Activated T-cell treated with anti-CD3 and anti-CD28 coated beads, Interleukin-2, amount 50 U/mL, for 24 hours (primary cell): ENCODE data around the gene TACC3.
A peak's percentile ranks its signal among the peaks of the same experiment; 100 is the strongest.

Source experiments
- DNase-seq: peaks from one replicate; pipeline ENCODE4 v3.0.0-alpha.2; 2020
- H3K27ac Mint-ChIP-seq: 2 replicates; pipeline ENCODE4 v1.8.0; 2020; ENCODE audit warnings: mild to moderate bottlenecking, mixed read lengths
- H3K27me3 Mint-ChIP-seq: 2 replicates; pipeline ENCODE4 v1.8.0; 2020; ENCODE audit warnings: mixed read lengths
- H3K36me3 Mint-ChIP-seq: 2 replicates; pipeline ENCODE4 v1.8.0; 2020; ENCODE audit warnings: low read depth, mixed read lengths
- H3K4me1 Mint-ChIP-seq: 2 replicates; pipeline ENCODE4 v1.8.0; 2020; ENCODE audit warnings: low read depth, mixed read lengths
- H3K4me3 Mint-ChIP-seq: 2 replicates; pipeline ENCODE4 v1.8.0; 2020; ENCODE audit warnings: mild to moderate bottlenecking, moderate library complexity, mixed read lengths
- H3K9me3 Mint-ChIP-seq: 2 replicates; pipeline ENCODE4 v1.8.0; 2020; ENCODE audit warnings: mixed read lengths

TACC3 gene

GRCh38 chr4:1784789-1785591, 63.7 kb downstream of the TACC3 start:
- no peak for DNase-seq
- H3K9me3 Mint-ChIP-seq = no peaks in the 10 kb centered on the region

GRCh38 chr4:1785592-1785991, 64.3 kb downstream of the TACC3 start:
- H3K27me3 Mint-ChIP-seq = no peaks in the 10 kb centered on the region
- H3K36me3 Mint-ChIP-seq = no peaks in the 10 kb centered on the region
- no peaks in the 10 kb centered on the region for H3K9me3 Mint-ChIP-seq
- no peak for DNase-seq
- no peaks in the 10 kb centered on the region for H3K4me1 Mint-ChIP-seq
- no peak overlapping the region for H3K4me3 Mint-ChIP-seq
- no peak overlapping the region for H3K27ac Mint-ChIP-seq

More at GRCh38 chr4:1784789-1785591, 63.7 kb downstream of the TACC3 start:
- Mint-ChIP-seq H3K4me1 (no peaks in the 10 kb centered on the region), H3K36me3 (no peaks in the 10 kb centered on the region), H3K27me3 (no peaks in the 10 kb centered on the region), H3K27ac (no peak overlapping the region), H3K4me3 (no peak overlapping the region)

GRCh38 chr4:1786544-1787362, 65.4 kb downstream of the TACC3 start:
- H3K36me3 Mint-ChIP-seq = no peaks in the 10 kb centered on the region
- H3K4me3 Mint-ChIP-seq = no peak overlapping the region

GRCh38 chr4:1787411-1788077, 66.2 kb downstream of the TACC3 start:
- H3K27me3 Mint-ChIP-seq = no peaks in the 10 kb centered on the region
- H3K4me3 Mint-ChIP-seq = no peak overlapping the region
- no peaks in the 10 kb centered on the region for H3K9me3 Mint-ChIP-seq
- no peaks in the 10 kb centered on the region for H3K36me3 Mint-ChIP-seq
- H3K4me1 Mint-ChIP-seq = no peaks in the 10 kb centered on the region
- H3K27ac Mint-ChIP-seq = no peak overlapping the region
- no peak for DNase-seq

More at GRCh38 chr4:1786544-1787362, 65.4 kb downstream of the TACC3 start:
- Mint-ChIP-seq H3K27me3 (no peaks in the 10 kb centered on the region), H3K27ac (no peak overlapping the region), H3K4me1 (no peaks in the 10 kb centered on the region), H3K9me3 (no peaks in the 10 kb centered on the region)
- no peak for DNase-seq

- Mint-ChIP-seq H3K27me3 (no peaks in the 10 kb centered on the region), H3K9me3 (no peaks in the 10 kb centered on the region), H3K4me3 (no peak overlapping the region), H3K36me3 (no peaks in the 10 kb centered on the region), H3K4me1 (no peaks in the 10 kb centered on the region), H3K27ac (no peak overlapping the region)
- DNase-seq = no peak
Observed at GRCh38 chr4:1788254-1788973, 67.1 kb downstream of the TACC3 start.

DNA sequence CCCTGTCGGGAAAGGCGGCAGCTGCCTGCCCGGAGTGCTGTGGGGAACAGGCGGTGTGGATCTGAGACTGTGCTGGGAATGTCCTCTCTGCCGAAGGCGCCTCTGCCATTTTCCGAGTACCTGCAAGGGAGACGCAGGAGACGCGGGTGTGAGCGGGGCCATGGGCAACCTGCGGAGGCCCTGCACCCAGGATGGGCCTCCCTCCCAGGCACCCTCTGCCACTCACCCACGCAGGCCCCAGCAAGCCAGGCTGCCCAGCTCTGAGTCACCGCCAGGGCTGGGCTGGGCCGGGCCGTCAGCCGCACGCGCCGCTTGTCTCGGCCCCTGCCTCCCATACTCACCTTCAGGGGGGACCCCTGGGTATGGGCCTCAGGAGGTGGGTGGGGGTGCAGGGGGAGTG, 68.2 kb downstream of the TACC3 start:
- no peak for DNase-seq
- H3K36me3 Mint-ChIP-seq = no peaks in the 10 kb centered on the region
- H3K9me3 Mint-ChIP-seq = no peaks in the 10 kb centered on the region
- no peak overlapping the region for H3K4me3 Mint-ChIP-seq
- H3K27me3 Mint-ChIP-seq = peaks cover 2% of the 10 kb centered on the region
- no peaks in the 10 kb centered on the region for H3K4me1 Mint-ChIP-seq
- no peak overlapping the region for H3K27ac Mint-ChIP-seq

DNA sequence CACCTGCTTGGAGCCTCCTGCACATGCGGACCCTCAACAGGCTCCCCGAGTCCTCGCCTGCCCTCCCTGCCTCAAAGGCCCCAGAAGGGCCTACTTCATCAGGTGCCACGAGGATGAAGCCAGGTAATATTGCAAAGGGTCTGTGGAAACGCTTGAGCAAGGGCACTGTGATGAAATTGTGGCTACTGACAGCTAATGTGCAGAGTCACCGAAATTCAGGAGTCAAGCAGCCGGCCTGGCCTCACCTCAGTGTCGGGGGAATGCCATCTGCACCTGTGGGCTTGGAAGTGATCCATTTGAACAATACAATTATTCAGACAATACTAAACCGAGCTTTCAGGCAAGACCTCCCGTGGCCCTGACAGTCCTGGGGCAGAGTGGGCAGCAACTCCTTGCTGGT, 68.7 kb downstream of the TACC3 start:
- peaks cover 2% of the 10 kb centered on the region for H3K27me3 Mint-ChIP-seq
- no peak overlapping the region for H3K27ac Mint-ChIP-seq
- H3K9me3 Mint-ChIP-seq = no peaks in the 10 kb centered on the region
- H3K4me1 Mint-ChIP-seq = no peaks in the 10 kb centered on the region
- DNase-seq = no peak
- no peak overlapping the region for H3K4me3 Mint-ChIP-seq
- no peaks in the 10 kb centered on the region for H3K36me3 Mint-ChIP-seq

DNA sequence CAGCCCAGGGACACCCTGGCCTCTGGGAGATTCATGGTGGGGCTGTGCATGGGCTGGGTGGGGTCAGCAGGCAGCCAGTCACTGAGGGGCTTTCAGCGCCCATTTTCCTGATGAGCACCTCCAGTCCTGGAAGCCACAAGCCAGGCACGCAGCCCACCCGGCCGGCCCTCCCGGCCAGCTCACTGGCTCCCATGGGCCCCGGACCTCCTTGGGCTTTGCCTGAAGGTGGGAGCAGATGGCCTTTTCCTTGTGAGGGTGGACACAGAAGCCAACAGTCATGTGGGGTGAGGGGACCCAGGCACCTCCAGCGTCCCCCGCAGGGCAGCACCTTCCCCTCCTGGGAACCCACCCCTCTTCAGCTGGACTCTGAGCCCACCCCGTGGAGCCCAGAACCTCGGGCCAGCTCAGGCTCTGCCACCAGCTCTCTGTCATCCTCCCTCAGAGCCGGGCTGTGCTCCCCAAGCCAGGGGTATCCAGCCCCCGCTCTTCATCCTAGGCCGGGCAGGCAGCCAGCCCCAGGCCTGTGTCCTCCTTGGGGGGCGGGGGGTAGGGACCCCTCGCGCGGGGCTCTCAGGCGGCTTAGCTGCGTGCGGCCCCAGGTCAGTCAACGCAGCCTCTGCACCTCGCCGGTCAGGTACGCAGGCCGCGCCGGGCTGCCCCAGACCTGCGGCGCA, 71.0 kb downstream of the TACC3 start:
- H3K36me3 Mint-ChIP-seq = no peaks in the 10 kb centered on the region
- H3K27me3 Mint-ChIP-seq = peaks cover 18% of the 10 kb centered on the region
- H3K9me3 Mint-ChIP-seq = no peaks in the 10 kb centered on the region
- no peaks in the 10 kb centered on the region for H3K4me1 Mint-ChIP-seq
- no peak for DNase-seq
- no peak overlapping the region for H3K4me3 Mint-ChIP-seq
- H3K27ac Mint-ChIP-seq = no peak overlapping the region

DNA sequence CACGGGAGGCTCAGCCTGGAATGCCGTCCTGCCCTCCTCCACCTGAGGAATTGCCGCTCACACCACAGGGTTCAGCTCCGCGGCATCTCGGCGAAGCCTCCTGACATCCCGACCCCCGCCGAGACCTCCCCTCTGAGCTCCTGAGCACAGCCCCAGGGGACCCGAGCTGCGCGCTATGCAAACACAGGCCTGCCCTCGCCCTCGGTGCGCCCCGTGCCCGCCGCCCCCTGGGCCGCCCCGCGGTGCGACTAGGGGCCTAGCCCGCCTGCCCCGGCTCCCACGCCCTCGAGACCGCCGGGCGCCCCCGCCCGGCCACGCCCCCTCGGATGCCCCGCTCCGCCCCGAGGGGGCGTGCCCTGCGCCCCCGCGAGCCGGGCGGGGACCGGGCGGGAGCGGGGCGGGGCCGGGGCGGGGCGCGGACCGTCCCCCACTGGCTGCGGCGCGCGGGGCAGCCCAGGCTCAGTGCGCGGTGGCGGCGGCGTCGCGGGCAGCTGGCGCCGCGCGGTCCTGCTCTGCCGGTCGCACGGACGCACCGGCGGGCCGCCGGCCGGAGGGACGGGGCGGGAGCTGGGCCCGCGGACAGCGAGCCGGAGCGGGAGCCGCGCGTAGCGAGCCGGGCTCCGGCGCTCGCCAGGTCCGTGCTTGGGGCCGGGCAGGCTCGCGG, 71.6 kb downstream of the TACC3 start, which contains the start of gene FGFR3:
Gene FGFR3, plus strand, starts transcription at position 462 of the 664 bp plus-strand sequence. CDS start 642 bp downstream, outside the sequence.
- Mint-ChIP-seq H3K36me3 (no peaks in the 10 kb centered on the region), H3K27me3 (peaks cover 18% of the 10 kb centered on the region), H3K9me3 (no peaks in the 10 kb centered on the region), H3K4me1 (no peaks in the 10 kb centered on the region), H3K4me3 (no peak within 1 kb of the TSS), H3K27ac (no peak within 1 kb of the TSS)
- DNase-seq = peak; percentile 69

DNA sequence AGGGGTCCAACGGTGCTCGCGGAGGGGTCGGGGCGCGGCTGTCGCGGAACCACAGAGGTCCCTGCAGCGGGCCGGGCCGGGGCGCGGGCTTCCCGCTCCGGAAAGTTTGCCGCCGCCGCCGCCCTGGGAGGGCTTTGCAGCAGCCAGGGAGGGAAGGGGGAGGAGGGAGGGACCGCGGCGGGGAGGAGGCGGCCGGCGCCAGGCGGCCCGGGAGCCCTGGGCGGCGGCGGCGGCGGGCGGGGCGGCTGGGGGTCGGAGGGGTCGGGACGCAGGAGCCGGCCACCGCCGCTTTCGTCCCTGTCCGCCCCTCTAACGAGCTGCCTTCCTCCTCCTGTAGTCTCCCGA, 72.1 kb downstream of the TACC3 start:
- Mint-ChIP-seq H3K27me3 (peaks cover 19% of the 10 kb centered on the region), H3K27ac (no peak overlapping the region), H3K4me1 (no peaks in the 10 kb centered on the region), H3K9me3 (no peaks in the 10 kb centered on the region), H3K4me3 (no peak overlapping the region), H3K36me3 (no peaks in the 10 kb centered on the region)
- DNase-seq = no peak

- DNase-seq = peak; percentile 47
- no peaks in the 10 kb centered on the region for H3K9me3 Mint-ChIP-seq
- H3K27me3 Mint-ChIP-seq = peaks cover 25% of the 10 kb centered on the region
- no peaks in the 10 kb centered on the region for H3K36me3 Mint-ChIP-seq
- no peaks in the 10 kb centered on the region for H3K4me1 Mint-ChIP-seq
- H3K27ac Mint-ChIP-seq = no peak overlapping the region
- H3K4me3 Mint-ChIP-seq = no peak overlapping the region
Observed at GRCh38 chr4:1793940-1794808, 72.9 kb downstream of the TACC3 start.
